K562 (cell line): ENCODE data around the gene CALM1. TPM values are rescaled to one million over a fixed set of nuclear protein-coding genes. Genes with fewer than 3 reads are reported as not detected.

ENCODE experiments used
- KAT8 ChIP-seq: fragments of 450-650 bp; IDR thresholded peaks from 2 replicates; pipeline ENCODE4 v1.6.1; 2016; ENCODE audit warnings: low read depth, mild to moderate bottlenecking
- MCM3 ChIP-seq: fragments of 450-650 bp; IDR thresholded peaks from 2 replicates; pipeline ENCODE4 v1.6.1; 2016
- PHF8 ChIP-seq: fragments of 200-600 bp; sonication (generic); IDR thresholded peaks from 2 replicates; pipeline ENCODE4 v1.6.1; 2012; ENCODE audit warnings: mixed run types, mild to moderate bottlenecking, inconsistent platforms, low read length, moderate library complexity, borderline replicate concordance
- ZBTB8A ChIP-seq: fragments of 450-650 bp; IDR thresholded peaks from 2 replicates; pipeline ENCODE4 v1.6.1; 2018; ENCODE audit warnings: mild to moderate bottlenecking, moderate library complexity; ENCODE audit not compliant: partially characterized antibody
- ZC3H4 ChIP-seq: sonication (generic); formaldehyde crosslinking; IDR thresholded peaks from 2 replicates; pipeline ENCODE4 v1.9.0; 2021; ENCODE audit warnings: missing genetic modification reagents, borderline replicate concordance
- polyA plus RNA-seq, 8 experiments: library from polyadenylated mRNA; depleted of rRNA in 4 of 8; stranded (reverse) in 5 of 8; unstranded in 3 of 8; fragments of >200 nt; fragmentation: Nextera tagmentation in 2 of 8; fragmentation: Illumina TruSeq in 1 of 8; extraction: Ambion mirVana in 2 of 8; extraction: Trizol in 1 of 8; gene quantifications; 2 replicates each; pipeline versions ENCODE4 v1.2.1 to v1.2.3, GENCODE V29; 2011 to 2014; ENCODE audit warnings: inconsistent platforms in 1 of 8, missing spikeins in 1 of 8
- total RNA-seq, 7 experiments: library from RNA; depleted of rRNA in 6 of 7; stranded (reverse); fragments of >200 nt in 6 of 7; fragmentation: Illumina TruSeq in 2 of 7; extraction: Trizol in 2 of 7; gene quantifications; 2 replicates each; pipeline versions ENCODE4 v1.2.1 to v1.2.3, GENCODE V29; 2011 to 2021; ENCODE audit warnings: low replicate concordance in 1 of 7
- TF ChIP-seq, protein P1 (sequence below): fragments of 450-650 bp; formaldehyde crosslinking; IDR thresholded peaks from 2 replicates; pipeline ENCODE4 v1.4.0; 2022; ENCODE audit warnings: missing genetic modification characterization
- TF ChIP-seq, protein P2 (sequence below): sonication (generic); formaldehyde crosslinking; IDR thresholded peaks from 2 replicates; pipeline ENCODE4 v1.8.0; 2023; ENCODE audit warnings: missing genetic modification reagents, mild to moderate bottlenecking, borderline replicate concordance
- TF ChIP-seq, protein P3 (sequence below): fragments of 200-800 bp; sonication (Bioruptor generic); IDR thresholded peaks from 2 replicates; pipeline ENCODE4 v1.6.1; 2017; ENCODE audit warnings: missing genetic modification characterization, missing compliant biosample characterization
- TF ChIP-seq, protein P4 (sequence below): fragments of 200-800 bp; sonication (Bioruptor generic); IDR thresholded peaks from 2 replicates; pipeline ENCODE4 v1.6.1; 2017; ENCODE audit warnings: missing genetic modification characterization, missing compliant biosample characterization
- TF ChIP-seq, protein P5 (sequence below): fragments of 200-800 bp; sonication (Bioruptor generic); IDR thresholded peaks from 2 replicates; pipeline ENCODE4 v1.6.1; 2016; ENCODE audit warnings: missing genetic modification characterization, missing compliant biosample characterization

Gene CALM1
- total and polyA plus RNA-seq, 9 of the 15 experiments (the other 6 are each of a cell fraction or from before 2014, with no cell fraction given) = 48.0 to 269 (median 158) TPM

DNA sequence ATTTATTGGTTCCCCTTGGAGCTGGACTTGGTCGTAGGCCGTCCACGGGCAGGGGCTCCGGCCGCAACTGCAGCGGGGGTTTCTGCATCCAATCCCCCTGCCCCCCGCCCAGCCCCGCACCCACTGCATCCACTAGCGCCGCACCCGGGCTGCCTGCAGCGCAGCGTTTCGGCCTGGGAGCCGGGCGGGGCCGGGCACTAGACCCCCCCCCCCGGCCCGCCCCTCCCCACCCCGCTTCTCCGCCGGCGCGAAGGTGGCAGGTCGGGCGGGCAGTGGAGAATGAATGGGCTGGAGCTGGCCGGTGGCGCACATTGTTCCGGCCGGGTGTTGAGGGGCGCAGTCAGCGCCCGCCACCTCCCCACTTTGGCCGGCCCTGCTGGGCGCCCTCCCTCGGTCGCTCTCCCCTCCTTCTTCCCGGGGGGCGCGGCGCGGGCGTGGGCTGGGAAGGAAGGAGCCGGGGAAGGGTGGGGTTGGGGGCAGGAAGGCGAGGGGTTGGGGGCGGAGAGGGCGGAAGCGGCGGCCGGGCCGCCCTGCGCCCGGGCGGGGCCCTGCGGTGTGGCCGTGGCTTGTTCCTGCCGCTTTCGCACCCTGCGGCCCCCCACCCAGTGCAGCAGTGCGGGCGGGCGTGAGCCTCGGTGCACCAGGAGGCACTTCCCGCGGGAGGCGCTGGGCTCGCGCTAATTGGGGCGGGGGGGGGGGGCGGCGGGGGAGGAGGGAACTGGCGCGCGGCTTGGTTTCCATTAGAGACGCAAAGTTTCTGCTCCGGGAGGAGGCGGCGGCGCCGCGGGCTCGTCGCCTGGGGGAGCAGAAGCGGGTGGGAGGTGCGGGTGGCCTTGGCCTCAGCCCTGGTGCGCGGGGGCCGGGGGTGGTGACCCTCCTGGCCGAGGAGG, 841 bp downstream of the CALM1 start (continued):
- TF ChIP-seq, protein P1, sequence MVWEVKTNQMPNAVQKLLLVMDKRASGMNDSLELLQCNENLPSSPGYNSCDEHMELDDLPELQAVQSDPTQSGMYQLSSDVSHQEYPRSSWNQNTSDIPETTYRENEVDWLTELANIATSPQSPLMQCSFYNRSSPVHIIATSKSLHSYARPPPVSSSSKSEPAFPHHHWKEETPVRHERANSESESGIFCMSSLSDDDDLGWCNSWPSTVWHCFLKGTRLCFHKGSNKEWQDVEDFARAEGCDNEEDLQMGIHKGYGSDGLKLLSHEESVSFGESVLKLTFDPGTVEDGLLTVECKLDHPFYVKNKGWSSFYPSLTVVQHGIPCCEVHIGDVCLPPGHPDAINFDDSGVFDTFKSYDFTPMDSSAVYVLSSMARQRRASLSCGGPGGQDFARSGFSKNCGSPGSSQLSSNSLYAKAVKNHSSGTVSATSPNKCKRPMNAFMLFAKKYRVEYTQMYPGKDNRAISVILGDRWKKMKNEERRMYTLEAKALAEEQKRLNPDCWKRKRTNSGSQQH (CRISPR knock-in tag) = peak; percentile 68; the same call in 1 of the 2 replicates
- TF ChIP-seq KAT8 (no peak), ZBTB8A (no peak), ZC3H4 (CRISPR knock-in tag) (no peak), PHF8 (no peak), MCM3 (no peak)
- TF ChIP-seq, protein P2, sequence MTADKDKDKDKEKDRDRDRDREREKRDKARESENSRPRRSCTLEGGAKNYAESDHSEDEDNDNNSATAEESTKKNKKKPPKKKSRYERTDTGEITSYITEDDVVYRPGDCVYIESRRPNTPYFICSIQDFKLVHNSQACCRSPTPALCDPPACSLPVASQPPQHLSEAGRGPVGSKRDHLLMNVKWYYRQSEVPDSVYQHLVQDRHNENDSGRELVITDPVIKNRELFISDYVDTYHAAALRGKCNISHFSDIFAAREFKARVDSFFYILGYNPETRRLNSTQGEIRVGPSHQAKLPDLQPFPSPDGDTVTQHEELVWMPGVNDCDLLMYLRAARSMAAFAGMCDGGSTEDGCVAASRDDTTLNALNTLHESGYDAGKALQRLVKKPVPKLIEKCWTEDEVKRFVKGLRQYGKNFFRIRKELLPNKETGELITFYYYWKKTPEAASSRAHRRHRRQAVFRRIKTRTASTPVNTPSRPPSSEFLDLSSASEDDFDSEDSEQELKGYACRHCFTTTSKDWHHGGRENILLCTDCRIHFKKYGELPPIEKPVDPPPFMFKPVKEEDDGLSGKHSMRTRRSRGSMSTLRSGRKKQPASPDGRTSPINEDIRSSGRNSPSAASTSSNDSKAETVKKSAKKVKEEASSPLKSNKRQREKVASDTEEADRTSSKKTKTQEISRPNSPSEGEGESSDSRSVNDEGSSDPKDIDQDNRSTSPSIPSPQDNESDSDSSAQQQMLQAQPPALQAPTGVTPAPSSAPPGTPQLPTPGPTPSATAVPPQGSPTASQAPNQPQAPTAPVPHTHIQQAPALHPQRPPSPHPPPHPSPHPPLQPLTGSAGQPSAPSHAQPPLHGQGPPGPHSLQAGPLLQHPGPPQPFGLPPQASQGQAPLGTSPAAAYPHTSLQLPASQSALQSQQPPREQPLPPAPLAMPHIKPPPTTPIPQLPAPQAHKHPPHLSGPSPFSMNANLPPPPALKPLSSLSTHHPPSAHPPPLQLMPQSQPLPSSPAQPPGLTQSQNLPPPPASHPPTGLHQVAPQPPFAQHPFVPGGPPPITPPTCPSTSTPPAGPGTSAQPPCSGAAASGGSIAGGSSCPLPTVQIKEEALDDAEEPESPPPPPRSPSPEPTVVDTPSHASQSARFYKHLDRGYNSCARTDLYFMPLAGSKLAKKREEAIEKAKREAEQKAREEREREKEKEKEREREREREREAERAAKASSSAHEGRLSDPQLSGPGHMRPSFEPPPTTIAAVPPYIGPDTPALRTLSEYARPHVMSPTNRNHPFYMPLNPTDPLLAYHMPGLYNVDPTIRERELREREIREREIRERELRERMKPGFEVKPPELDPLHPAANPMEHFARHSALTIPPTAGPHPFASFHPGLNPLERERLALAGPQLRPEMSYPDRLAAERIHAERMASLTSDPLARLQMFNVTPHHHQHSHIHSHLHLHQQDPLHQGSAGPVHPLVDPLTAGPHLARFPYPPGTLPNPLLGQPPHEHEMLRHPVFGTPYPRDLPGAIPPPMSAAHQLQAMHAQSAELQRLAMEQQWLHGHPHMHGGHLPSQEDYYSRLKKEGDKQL (CRISPR knock-in tag) = no peak
- TF ChIP-seq, protein P3, sequence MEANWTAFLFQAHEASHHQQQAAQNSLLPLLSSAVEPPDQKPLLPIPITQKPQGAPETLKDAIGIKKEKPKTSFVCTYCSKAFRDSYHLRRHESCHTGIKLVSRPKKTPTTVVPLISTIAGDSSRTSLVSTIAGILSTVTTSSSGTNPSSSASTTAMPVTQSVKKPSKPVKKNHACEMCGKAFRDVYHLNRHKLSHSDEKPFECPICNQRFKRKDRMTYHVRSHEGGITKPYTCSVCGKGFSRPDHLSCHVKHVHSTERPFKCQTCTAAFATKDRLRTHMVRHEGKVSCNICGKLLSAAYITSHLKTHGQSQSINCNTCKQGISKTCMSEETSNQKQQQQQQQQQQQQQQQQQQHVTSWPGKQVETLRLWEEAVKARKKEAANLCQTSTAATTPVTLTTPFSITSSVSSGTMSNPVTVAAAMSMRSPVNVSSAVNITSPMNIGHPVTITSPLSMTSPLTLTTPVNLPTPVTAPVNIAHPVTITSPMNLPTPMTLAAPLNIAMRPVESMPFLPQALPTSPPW (CRISPR knock-in tag) = peak; percentile 89
- TF ChIP-seq, protein P4, sequence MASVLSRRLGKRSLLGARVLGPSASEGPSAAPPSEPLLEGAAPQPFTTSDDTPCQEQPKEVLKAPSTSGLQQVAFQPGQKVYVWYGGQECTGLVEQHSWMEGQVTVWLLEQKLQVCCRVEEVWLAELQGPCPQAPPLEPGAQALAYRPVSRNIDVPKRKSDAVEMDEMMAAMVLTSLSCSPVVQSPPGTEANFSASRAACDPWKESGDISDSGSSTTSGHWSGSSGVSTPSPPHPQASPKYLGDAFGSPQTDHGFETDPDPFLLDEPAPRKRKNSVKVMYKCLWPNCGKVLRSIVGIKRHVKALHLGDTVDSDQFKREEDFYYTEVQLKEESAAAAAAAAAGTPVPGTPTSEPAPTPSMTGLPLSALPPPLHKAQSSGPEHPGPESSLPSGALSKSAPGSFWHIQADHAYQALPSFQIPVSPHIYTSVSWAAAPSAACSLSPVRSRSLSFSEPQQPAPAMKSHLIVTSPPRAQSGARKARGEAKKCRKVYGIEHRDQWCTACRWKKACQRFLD = 0 out of 2 replicates have a peak, but pooled peaks have one; percentile 42
- TF ChIP-seq, protein P5, sequence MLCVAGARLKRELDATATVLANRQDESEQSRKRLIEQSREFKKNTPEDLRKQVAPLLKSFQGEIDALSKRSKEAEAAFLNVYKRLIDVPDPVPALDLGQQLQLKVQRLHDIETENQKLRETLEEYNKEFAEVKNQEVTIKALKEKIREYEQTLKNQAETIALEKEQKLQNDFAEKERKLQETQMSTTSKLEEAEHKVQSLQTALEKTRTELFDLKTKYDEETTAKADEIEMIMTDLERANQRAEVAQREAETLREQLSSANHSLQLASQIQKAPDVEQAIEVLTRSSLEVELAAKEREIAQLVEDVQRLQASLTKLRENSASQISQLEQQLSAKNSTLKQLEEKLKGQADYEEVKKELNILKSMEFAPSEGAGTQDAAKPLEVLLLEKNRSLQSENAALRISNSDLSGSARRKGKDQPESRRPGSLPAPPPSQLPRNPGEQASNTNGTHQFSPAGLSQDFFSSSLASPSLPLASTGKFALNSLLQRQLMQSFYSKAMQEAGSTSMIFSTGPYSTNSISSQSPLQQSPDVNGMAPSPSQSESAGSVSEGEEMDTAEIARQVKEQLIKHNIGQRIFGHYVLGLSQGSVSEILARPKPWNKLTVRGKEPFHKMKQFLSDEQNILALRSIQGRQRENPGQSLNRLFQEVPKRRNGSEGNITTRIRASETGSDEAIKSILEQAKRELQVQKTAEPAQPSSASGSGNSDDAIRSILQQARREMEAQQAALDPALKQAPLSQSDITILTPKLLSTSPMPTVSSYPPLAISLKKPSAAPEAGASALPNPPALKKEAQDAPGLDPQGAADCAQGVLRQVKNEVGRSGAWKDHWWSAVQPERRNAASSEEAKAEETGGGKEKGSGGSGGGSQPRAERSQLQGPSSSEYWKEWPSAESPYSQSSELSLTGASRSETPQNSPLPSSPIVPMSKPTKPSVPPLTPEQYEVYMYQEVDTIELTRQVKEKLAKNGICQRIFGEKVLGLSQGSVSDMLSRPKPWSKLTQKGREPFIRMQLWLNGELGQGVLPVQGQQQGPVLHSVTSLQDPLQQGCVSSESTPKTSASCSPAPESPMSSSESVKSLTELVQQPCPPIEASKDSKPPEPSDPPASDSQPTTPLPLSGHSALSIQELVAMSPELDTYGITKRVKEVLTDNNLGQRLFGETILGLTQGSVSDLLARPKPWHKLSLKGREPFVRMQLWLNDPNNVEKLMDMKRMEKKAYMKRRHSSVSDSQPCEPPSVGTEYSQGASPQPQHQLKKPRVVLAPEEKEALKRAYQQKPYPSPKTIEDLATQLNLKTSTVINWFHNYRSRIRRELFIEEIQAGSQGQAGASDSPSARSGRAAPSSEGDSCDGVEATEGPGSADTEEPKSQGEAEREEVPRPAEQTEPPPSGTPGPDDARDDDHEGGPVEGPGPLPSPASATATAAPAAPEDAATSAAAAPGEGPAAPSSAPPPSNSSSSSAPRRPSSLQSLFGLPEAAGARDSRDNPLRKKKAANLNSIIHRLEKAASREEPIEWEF = no peak
